K562 (cell line): Measurements from ENCODE around the gene SETD7. TPM values are rescaled to one million over a fixed set of nuclear protein-coding genes. Genes with fewer than 3 reads are reported as not detected.

ENCODE experiments used
- ATAC-seq: fragments of 200-7000 bp; cut with Tn5 transposase; 3 replicates; pipeline ENCODE4 v1.9.1; 2020; ENCODE audit warnings: moderate library complexity
- BruUV-seq: library from RNA; stranded (reverse); fragments of 400-500 nt; replicated peaks from 2 replicates; lab custom pipeline; 2021; lab: Mats Ljungman, UMichigan
- CTCF ChIA-PET: fragments of 300-600 bp; formaldehyde crosslinking; extraction: SDS; loops from one replicate; lab custom pipeline; 2021; ENCODE audit warnings: low intra/inter-chr PET ratio; lab: Yijun Ruan, JAX
- POLR2A ChIA-PET: fragments of 300-600, 350-650 bp; sonication (Branson Sonifier 250); formaldehyde crosslinking; extraction: SDS; loops from one replicate; lab custom pipeline; 2021; ENCODE audit warnings: antibody characterized with exemption, inconsistent platforms; lab: Yijun Ruan, JAX
- DNase-seq, 4 experiments: peaks; one replicate each; pipeline versions ENCODE4 v3.0.0 to v3.0.0-alpha.2; 2011 to 2018; ENCODE audit warnings: low spot score in 3 of 4, mixed read lengths in 3 of 4; ENCODE audit errors: extremely low read depth in 1 of 4
- FAIRE-seq: peaks from 2 replicates; lab custom pipeline; 2011; peaks lifted over from hg19 to GRCh38; lab: Jason Lieb, UNC
- H2AFZ ChIP-seq: 2 replicates; pipeline ENCODE4 v1.6.0; 2011; ENCODE audit warnings: low read depth, low read length, control low read depth, inconsistent platforms
- H3K27ac ChIP-seq: fragments of 200-600 bp; 3 replicates; pipeline ENCODE4 v1.8.0; 2011; ENCODE audit warnings: low read depth, mild to moderate bottlenecking, control low read depth, inconsistent platforms, low read length, moderate library complexity, mixed read lengths; ENCODE audit errors: extremely low read depth
- H3K27me3 ChIP-seq, 2 experiments: fragments of 300-600 bp in 1 of 2; 2 replicates in 1 of 2; 3 replicates in 1 of 2; pipeline versions ENCODE4 v1.6.0 to v1.8.0; 2011; ENCODE audit warnings: inconsistent platforms in 2 of 2, low read length in 2 of 2, mild to moderate bottlenecking in 1 of 2, mixed read lengths in 1 of 2, moderate library complexity in 1 of 2; ENCODE audit not compliant: control insufficient read depth in 2 of 2, insufficient read depth in 2 of 2
- H3K36me3 ChIP-seq: fragments of 300-600 bp; 3 replicates; pipeline ENCODE4 v1.8.0; 2011; ENCODE audit warnings: mild to moderate bottlenecking, low read length, inconsistent platforms; ENCODE audit not compliant: control insufficient read depth, insufficient read depth
- H3K4me1 ChIP-seq, 2 experiments: fragments of 200-600 bp in 1 of 2; replicated peaks in 1 of 2; 2 replicates in 1 of 2; 3 replicates in 1 of 2; pipeline versions ENCODE4 v1.5.1 to v1.8.0; 2011; ENCODE audit warnings: inconsistent platforms in 2 of 2, low read length in 2 of 2, mild to moderate bottlenecking in 1 of 2, mixed read lengths in 1 of 2, moderate library complexity in 1 of 2; ENCODE audit not compliant: control insufficient read depth in 2 of 2, insufficient read depth in 2 of 2
- H3K4me2 ChIP-seq: 2 replicates; pipeline ENCODE4 v1.6.1; 2011; ENCODE audit warnings: low read length, control low read depth, inconsistent platforms, mixed read lengths; ENCODE audit not compliant: insufficient read depth
- H3K4me3 ChIP-seq: fragments of 200-600 bp; sonication (generic), shearing (Covaris generic); 2 replicates; pipeline ENCODE4 v1.5.1; 2016; ENCODE audit warnings: control low read depth, inconsistent platforms
- H3K79me2 ChIP-seq: fragments of 200-600 bp; 3 replicates; pipeline ENCODE4 v1.8.0; 2011; ENCODE audit warnings: low read length, inconsistent platforms; ENCODE audit not compliant: control insufficient read depth, insufficient read depth
- H3K9ac ChIP-seq, 2 experiments: 2 replicates each; pipeline versions ENCODE4 v1.6.0 to v1.6.1; 2011; ENCODE audit warnings: low read depth in 2 of 2, low read length in 2 of 2, control low read depth in 1 of 2, inconsistent platforms in 1 of 2, mild to moderate bottlenecking in 1 of 2, mixed read lengths in 1 of 2; ENCODE audit not compliant: insufficient read depth in 1 of 2
- H3K9me1 ChIP-seq: one replicate; pipeline ENCODE4 v1.6.0; 2011; ENCODE audit warnings: inconsistent platforms, mild to moderate bottlenecking, low read length, moderate library complexity; ENCODE audit not compliant: control insufficient read depth, insufficient read depth
- H3K9me3 ChIP-seq: replicated peaks from 2 replicates; pipeline ENCODE4 v1.5.1; 2011; ENCODE audit warnings: low read depth, low read length, inconsistent platforms; ENCODE audit not compliant: control insufficient read depth, insufficient read depth
- H4K20me1 ChIP-seq: replicated peaks from 2 replicates; pipeline ENCODE4 v1.6.1; 2011; ENCODE audit warnings: low read length, inconsistent platforms, mixed read lengths; ENCODE audit not compliant: control insufficient read depth, insufficient read depth
- ARNT ChIP-seq, 2 experiments: fragments of 450-650 bp; IDR thresholded peaks; 2 replicates each; pipeline ENCODE4 v1.6.1; 2016; ENCODE audit warnings: mild to moderate bottlenecking in 1 of 2
- BRCA1 ChIP-seq, 2 experiments: fragments of 450-650 bp in 1 of 2; sonication (generic) in 1 of 2; formaldehyde crosslinking in 1 of 2; IDR thresholded peaks; 2 replicates each; pipeline versions ENCODE4 v1.5.0 to v1.6.1; 2017 to 2020; ENCODE audit warnings: mild to moderate bottlenecking in 1 of 2, missing genetic modification reagents in 1 of 2
- ESRRB ChIP-seq: fragments of 250-450 bp; sonication (Bioruptor Pico); IDR thresholded peaks from 2 replicates; pipeline ENCODE4 v1.5.0; 2020; ENCODE audit warnings: mild to moderate bottlenecking, moderate library complexity, borderline replicate concordance
- FOXP1 ChIP-seq: sonication (generic); formaldehyde crosslinking; IDR thresholded peaks from 2 replicates; pipeline ENCODE4 v1.8.0; 2022; ENCODE audit warnings: mild to moderate bottlenecking, missing genetic modification reagents
- HSF4 ChIP-seq: fragments of 250-450 bp; sonication (Bioruptor Pico); IDR thresholded peaks from 2 replicates; pipeline ENCODE4 v2.1.2; 2022; ENCODE audit warnings: mild to moderate bottlenecking, moderate library complexity, borderline replicate concordance
- MAFG ChIP-seq: fragments of 450-650 bp; conservative IDR thresholded peaks from 2 replicates; pipeline ENCODE4 v1.6.1; 2016; ENCODE audit warnings: missing genetic modification characterization, missing compliant biosample characterization
- NR1H2 ChIP-seq: sonication (generic); formaldehyde crosslinking; IDR thresholded peaks from 2 replicates; pipeline ENCODE4 v1.4.0; 2020; ENCODE audit warnings: mild to moderate bottlenecking, missing genetic modification reagents
- RNF2 ChIP-seq: sonication (generic); IDR thresholded peaks from 2 replicates; pipeline ENCODE4 v1.6.1; 2016
- ZC3H11A ChIP-seq: IDR thresholded peaks from 2 replicates; pipeline ENCODE4 v1.6.1; 2012; ENCODE audit warnings: low read depth, low read length, improper control_type of control experiment
- ZNF324 ChIP-seq: fragments of 250-450 bp; sonication (Bioruptor Pico); IDR thresholded peaks from 2 replicates; pipeline ENCODE4 v1.4.0; 2020; ENCODE audit warnings: mild to moderate bottlenecking
- ZNF354B ChIP-seq: fragments of 250-450 bp; sonication (Bioruptor Pico); IDR thresholded peaks from 2 replicates; pipeline ENCODE4 v1.4.0; 2020
- ZNF584 ChIP-seq: fragments of 200-800 bp; sonication (Bioruptor generic); IDR thresholded peaks from 2 replicates; pipeline ENCODE4 v1.6.1; 2016; ENCODE audit warnings: low read depth, mild to moderate bottlenecking, missing genetic modification characterization, missing compliant biosample characterization
- WGBS: fragments of 100-300 bp; shearing (Covaris generic); methylation state at CpG from one replicate; pipeline ENCODE4 v1.1.6; 2016; ENCODE audit warnings: low coverage, mixed read lengths; ENCODE audit not compliant: insufficient coverage; ENCODE audit errors: missing lambda C conversion rate; 5-methylcytosine and 5-hydroxymethylcytosine counted together
- in situ Hi-C: fragments of 300-500 bp; cut with MboI; formaldehyde crosslinking; loops from 4 replicates; pipeline ENCODE4 v1.15.0; 2018; ENCODE audit warnings: inconsistent platforms, mixed read lengths
- intact Hi-C: fragments of 100-400 bp; cut with micrococcal nuclease; formaldehyde crosslinking; loops from 2 replicates; pipeline ENCODE4 v1.14.2; 2022
- polyA plus RNA-seq, 8 experiments: library from polyadenylated mRNA; depleted of rRNA in 4 of 8; stranded (reverse) in 5 of 8; unstranded in 3 of 8; fragments of >200 nt; fragmentation: Nextera tagmentation in 2 of 8; fragmentation: Illumina TruSeq in 1 of 8; extraction: Ambion mirVana in 2 of 8; extraction: Trizol in 1 of 8; gene quantifications; 2 replicates each; pipeline versions ENCODE4 v1.2.1 to v1.2.3, GENCODE V29; 2011 to 2014; ENCODE audit warnings: inconsistent platforms in 1 of 8, missing spikeins in 1 of 8
- total RNA-seq, 7 experiments: library from RNA; depleted of rRNA in 6 of 7; stranded (reverse); fragments of >200 nt in 6 of 7; fragmentation: Illumina TruSeq in 2 of 7; extraction: Trizol in 2 of 7; gene quantifications; 2 replicates each; pipeline versions ENCODE4 v1.2.1 to v1.2.3, GENCODE V29; 2011 to 2021; ENCODE audit warnings: low replicate concordance in 1 of 7
- TF ChIP-seq, protein P1 (sequence below): sonication (generic); formaldehyde crosslinking; IDR thresholded peaks from 2 replicates; pipeline ENCODE4 v1.8.0; 2022; ENCODE audit warnings: missing genetic modification reagents, mild to moderate bottlenecking, borderline replicate concordance
- TF ChIP-seq, protein P2 (sequence below): sonication (generic); formaldehyde crosslinking; IDR thresholded peaks from 2 replicates; pipeline ENCODE4 v1.9.0; 2022; ENCODE audit warnings: mild to moderate bottlenecking, missing genetic modification reagents
- TF ChIP-seq, protein P3 (sequence below): sonication (generic); formaldehyde crosslinking; IDR thresholded peaks from 2 replicates; pipeline ENCODE4 v1.8.1; 2023; ENCODE audit warnings: missing genetic modification reagents, mild to moderate bottlenecking, borderline replicate concordance
- TF ChIP-seq, protein P4 (sequence below): sonication (generic); formaldehyde crosslinking; IDR thresholded peaks from 2 replicates; pipeline ENCODE4 v1.5.0; 2020; ENCODE audit warnings: missing genetic modification reagents

SETD7 gene
- total and polyA plus RNA-seq, 9 of the 15 experiments (the other 6 are each of a cell fraction or from before 2014, with no cell fraction given): 0.37 to 2.4 (median 1.7) TPM

DNA sequence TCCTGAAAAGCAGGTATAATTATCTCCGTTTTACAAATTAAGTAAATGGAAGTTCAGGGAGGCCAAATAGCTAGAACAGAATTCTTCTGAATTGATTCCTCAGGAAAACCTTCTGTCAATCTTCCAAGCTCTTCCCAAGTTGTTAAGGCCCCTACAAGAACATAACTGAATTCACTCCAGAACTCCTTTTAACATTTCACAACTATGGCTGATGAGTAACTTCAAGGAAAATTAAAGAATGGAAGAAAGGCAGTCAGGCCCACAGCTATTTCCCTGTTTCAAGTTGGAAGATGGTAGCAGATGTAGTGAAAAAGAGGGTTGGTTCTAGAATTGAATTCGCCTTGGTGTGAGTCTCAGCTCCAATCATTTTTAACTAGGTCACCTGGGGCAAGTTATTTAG lies 15.9 kb downstream of the SETD7 start (continued):
- TF ChIP-seq, protein P1, sequence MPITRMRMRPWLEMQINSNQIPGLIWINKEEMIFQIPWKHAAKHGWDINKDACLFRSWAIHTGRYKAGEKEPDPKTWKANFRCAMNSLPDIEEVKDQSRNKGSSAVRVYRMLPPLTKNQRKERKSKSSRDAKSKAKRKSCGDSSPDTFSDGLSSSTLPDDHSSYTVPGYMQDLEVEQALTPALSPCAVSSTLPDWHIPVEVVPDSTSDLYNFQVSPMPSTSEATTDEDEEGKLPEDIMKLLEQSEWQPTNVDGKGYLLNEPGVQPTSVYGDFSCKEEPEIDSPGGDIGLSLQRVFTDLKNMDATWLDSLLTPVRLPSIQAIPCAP (CRISPR knock-in tag): no peak

DNA sequence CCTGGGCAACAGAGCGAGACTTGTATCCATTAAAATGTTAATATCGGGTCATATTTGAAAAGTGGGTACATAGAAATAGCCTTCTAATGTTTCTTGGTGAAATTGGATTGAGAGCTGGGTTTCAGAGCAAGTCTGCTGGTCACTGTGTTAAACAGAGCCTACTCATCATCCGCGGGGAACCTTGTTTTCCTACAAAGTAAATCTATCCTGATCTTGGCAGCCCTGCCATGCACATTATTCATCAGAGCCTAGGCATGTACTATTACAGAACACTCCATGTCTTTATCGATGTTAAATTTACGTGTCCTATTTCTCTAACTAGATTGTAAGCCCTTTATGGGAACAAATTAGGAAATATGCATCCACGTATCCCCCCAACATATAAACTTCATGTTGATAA lies 18.7 kb downstream of the SETD7 start:
- H3K79me2 ChIP-seq: no peaks in the 10 kb centered on the region
- no peak overlapping the region for H3K9ac ChIP-seq
- H3K9me3 ChIP-seq: no peaks in the 10 kb centered on the region
- no peaks in the 10 kb centered on the region for H4K20me1 ChIP-seq
- FAIRE-seq (no peak), DNase-seq (no peak), ATAC-seq (no peak)
- H3K4me1 ChIP-seq: no peaks in the 10 kb centered on the region
- ChIA-PET POLR2A (no interaction called here), CTCF (no interaction called here)
- H2AFZ ChIP-seq: no peak overlapping the region
- H3K4me2 ChIP-seq: no peak overlapping the region
- BruUV-seq: no TSS peak
- H3K36me3 ChIP-seq: no peaks in the 10 kb centered on the region
- H3K9me1 ChIP-seq: no peaks in the 10 kb centered on the region
- intact Hi-C loops (loop anchor here (10.0 kb wide), 2 partner anchors 312 to 502 kb away; no protein-coding TSS in a partner anchor), in situ Hi-C loops (loop anchor here (25.0 kb wide), 1 partner anchor 500 kb away; no protein-coding TSS in a partner anchor)
- no peak overlapping the region for H3K4me3 ChIP-seq
- no peak overlapping the region for H3K27ac ChIP-seq
- H3K27me3 ChIP-seq: peaks cover 10 to 15% of the 10 kb centered on the region in 2 experiments; a peak in 4 of 5 replicates
- WGBS: 14% methylated on average over 7 of the region's 7 CpGs
- TF ChIP-seq ZC3H11A (no peak), ARNT (IDR thresholded peaks at IDR 0.05) (no peak), ZNF324 (CRISPR knock-in tag) (no peak), MAFG (tag) (no peak), ZNF584 (CRISPR knock-in tag) (no peak), FOXP1 (CRISPR knock-in tag) (no peak), BRCA1 (IDR thresholded peaks at IDR 0.05) (no peak), BRCA1 (CRISPR knock-in tag; IDR thresholded peaks at IDR 0.05) (no peak), HSF4 (no peak), ESRRB (CRISPR knock-in tag) (no peak), RNF2 (no peak), NR1H2 (CRISPR knock-in tag) (no peak), ZNF354B (CRISPR knock-in tag) (no peak)
- TF ChIP-seq, protein P2, sequence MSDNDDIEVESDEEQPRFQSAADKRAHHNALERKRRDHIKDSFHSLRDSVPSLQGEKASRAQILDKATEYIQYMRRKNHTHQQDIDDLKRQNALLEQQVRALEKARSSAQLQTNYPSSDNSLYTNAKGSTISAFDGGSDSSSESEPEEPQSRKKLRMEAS: no peak
- TF ChIP-seq, protein P3, sequence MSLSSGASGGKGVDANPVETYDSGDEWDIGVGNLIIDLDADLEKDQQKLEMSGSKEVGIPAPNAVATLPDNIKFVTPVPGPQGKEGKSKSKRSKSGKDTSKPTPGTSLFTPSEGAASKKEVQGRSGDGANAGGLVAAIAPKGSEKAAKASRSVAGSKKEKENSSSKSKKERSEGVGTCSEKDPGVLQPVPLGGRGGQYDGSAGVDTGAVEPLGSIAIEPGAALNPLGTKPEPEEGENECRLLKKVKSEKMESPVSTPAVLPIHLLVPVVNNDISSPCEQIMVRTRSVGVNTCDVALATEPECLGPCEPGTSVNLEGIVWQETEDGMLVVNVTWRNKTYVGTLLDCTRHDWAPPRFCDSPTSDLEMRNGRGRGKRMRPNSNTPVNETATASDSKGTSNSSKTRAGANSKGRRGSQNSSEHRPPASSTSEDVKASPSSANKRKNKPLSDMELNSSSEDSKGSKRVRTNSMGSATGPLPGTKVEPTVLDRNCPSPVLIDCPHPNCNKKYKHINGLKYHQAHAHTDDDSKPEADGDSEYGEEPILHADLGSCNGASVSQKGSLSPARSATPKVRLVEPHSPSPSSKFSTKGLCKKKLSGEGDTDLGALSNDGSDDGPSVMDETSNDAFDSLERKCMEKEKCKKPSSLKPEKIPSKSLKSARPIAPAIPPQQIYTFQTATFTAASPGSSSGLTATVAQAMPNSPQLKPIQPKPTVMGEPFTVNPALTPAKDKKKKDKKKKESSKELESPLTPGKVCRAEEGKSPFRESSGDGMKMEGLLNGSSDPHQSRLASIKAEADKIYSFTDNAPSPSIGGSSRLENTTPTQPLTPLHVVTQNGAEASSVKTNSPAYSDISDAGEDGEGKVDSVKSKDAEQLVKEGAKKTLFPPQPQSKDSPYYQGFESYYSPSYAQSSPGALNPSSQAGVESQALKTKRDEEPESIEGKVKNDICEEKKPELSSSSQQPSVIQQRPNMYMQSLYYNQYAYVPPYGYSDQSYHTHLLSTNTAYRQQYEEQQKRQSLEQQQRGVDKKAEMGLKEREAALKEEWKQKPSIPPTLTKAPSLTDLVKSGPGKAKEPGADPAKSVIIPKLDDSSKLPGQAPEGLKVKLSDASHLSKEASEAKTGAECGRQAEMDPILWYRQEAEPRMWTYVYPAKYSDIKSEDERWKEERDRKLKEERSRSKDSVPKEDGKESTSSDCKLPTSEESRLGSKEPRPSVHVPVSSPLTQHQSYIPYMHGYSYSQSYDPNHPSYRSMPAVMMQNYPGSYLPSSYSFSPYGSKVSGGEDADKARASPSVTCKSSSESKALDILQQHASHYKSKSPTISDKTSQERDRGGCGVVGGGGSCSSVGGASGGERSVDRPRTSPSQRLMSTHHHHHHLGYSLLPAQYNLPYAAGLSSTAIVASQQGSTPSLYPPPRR: no peak
- TF ChIP-seq, protein P4, sequence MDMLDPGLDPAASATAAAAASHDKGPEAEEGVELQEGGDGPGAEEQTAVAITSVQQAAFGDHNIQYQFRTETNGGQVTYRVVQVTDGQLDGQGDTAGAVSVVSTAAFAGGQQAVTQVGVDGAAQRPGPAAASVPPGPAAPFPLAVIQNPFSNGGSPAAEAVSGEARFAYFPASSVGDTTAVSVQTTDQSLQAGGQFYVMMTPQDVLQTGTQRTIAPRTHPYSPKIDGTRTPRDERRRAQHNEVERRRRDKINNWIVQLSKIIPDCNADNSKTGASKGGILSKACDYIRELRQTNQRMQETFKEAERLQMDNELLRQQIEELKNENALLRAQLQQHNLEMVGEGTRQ (CRISPR knock-in tag): no peak
